Endometrial microvascular endothelial cells (primary cell): ENCODE measurements around the gene SFSWAP. TPM values are rescaled to one million over a fixed set of nuclear protein-coding genes. Genes with fewer than 3 reads are reported as not detected.

Experiments used
- in situ Hi-C: cut with HindIII; loops from 2 replicates; pipeline ENCODE4 v1.10.0; 2017; ENCODE audit warnings: low sequenced_read_pairs, low pct_unique_long_range_greater_than_20kb; ENCODE audit errors: inconsistent ontology term
- total RNA-seq: library from RNA; depleted of rRNA; stranded (reverse); fragments of >200 nt; gene quantifications from one replicate; pipeline ENCODE4 v1.2.3, GENCODE V29; 2015; ENCODE audit errors: inconsistent ontology term

Gene SFSWAP
- total RNA-seq, 1 donor from 2014 or later = 17.6 TPM

GRCh38 chr12:131749618-131750315 lies 38.9 kb downstream of the SFSWAP start:
- in situ Hi-C loops = no loop called here

GRCh38 chr12:131751335-131751734 lies 40.4 kb downstream of the SFSWAP start:
- in situ Hi-C loops = no loop called here

- in situ Hi-C loops = no loop called here
Observed at GRCh38 chr12:131752451-131752850, 41.6 kb downstream of the SFSWAP start.

GRCh38 chr12:131753005-131753404 lies 42.1 kb downstream of the SFSWAP start:
- in situ Hi-C loops = no loop called here

GRCh38 chr12:131753757-131754156 lies 42.9 kb downstream of the SFSWAP start:
- in situ Hi-C loops = no loop called here

GRCh38 chr12:131754184-131754583 lies 43.3 kb downstream of the SFSWAP start:
- in situ Hi-C loops = no loop called here

- in situ Hi-C loops = no loop called here
Observed at GRCh38 chr12:131755305-131756113, 44.6 kb downstream of the SFSWAP start.

- in situ Hi-C loops = no loop called here
Observed at GRCh38 chr12:131756441-131756840, 45.6 kb downstream of the SFSWAP start.

GRCh38 chr12:131757111-131757510 lies 46.2 kb downstream of the SFSWAP start:
- in situ Hi-C loops = no loop called here

- in situ Hi-C loops = no loop called here
Observed at GRCh38 chr12:131758016-131758739, 47.3 kb downstream of the SFSWAP start.

- in situ Hi-C loops = no loop called here
Observed at GRCh38 chr12:131759176-131759575, 48.3 kb downstream of the SFSWAP start.

- in situ Hi-C loops = no loop called here
Observed at GRCh38 chr12:131761638-131762037, 50.7 kb downstream of the SFSWAP start.

- in situ Hi-C loops = no loop called here
Observed at GRCh38 chr12:131764738-131765137, 53.8 kb downstream of the SFSWAP start.

GRCh38 chr12:131765961-131766360 lies 55.1 kb downstream of the SFSWAP start:
- in situ Hi-C loops = no loop called here

- in situ Hi-C loops = no loop called here
Observed at GRCh38 chr12:131766382-131767107, 55.7 kb downstream of the SFSWAP start.

- in situ Hi-C loops = no loop called here
Observed at GRCh38 chr12:131770120-131770519, 59.2 kb downstream of the SFSWAP start.

- in situ Hi-C loops = no loop called here
Observed at GRCh38 chr12:131771965-131772364, 61.1 kb downstream of the SFSWAP start.

GRCh38 chr12:131773582-131774221 lies 62.8 kb downstream of the SFSWAP start:
- in situ Hi-C loops = no loop called here
